HG02678 (cell line): ENCODE data around the gene CERS6.
A peak's percentile ranks its signal among the peaks of the same experiment; 100 is the strongest.
"Not testable (repeated sequence)": the region's sequence is repeated elsewhere in the genome, so short reads cannot be mapped to it uniquely, and the experiment has no call there.

Experiments used
- ATAC-seq: cut with Tn5 transposase; IDR thresholded peaks from one replicate; pipeline ENCODE4 v1.9.1; 2021; ENCODE audit warnings: mild to moderate bottlenecking, moderate library complexity; ENCODE audit not compliant: unreplicated experiment

CERS6 gene

GRCh38 chr2:168466834-168467565, 10.9 kb downstream of the CERS6 start:
- ATAC-seq, result no peak

- no peak for ATAC-seq
Observed at GRCh38 chr2:168467729-168468128, 11.7 kb downstream of the CERS6 start.

DNA sequence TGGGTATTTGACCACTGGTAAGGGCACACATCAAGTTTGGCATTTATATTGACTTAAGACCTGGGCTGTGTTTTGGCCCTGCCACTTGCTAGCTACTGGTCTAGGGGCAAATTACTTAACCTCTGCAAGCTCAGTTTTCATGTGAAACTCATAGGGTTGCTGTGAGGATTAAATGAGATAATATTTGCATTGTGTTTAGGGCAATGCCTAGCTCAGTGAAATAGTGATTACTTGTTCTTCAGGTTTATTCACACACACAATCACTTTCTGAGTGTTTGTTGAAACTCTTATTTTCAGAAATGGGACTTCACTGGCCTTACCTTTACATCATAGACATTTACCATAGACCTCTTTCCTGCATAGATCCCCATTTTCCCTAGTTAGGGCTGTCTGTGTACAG, 12.3 kb downstream of the CERS6 start:
- no peak for ATAC-seq

DNA sequence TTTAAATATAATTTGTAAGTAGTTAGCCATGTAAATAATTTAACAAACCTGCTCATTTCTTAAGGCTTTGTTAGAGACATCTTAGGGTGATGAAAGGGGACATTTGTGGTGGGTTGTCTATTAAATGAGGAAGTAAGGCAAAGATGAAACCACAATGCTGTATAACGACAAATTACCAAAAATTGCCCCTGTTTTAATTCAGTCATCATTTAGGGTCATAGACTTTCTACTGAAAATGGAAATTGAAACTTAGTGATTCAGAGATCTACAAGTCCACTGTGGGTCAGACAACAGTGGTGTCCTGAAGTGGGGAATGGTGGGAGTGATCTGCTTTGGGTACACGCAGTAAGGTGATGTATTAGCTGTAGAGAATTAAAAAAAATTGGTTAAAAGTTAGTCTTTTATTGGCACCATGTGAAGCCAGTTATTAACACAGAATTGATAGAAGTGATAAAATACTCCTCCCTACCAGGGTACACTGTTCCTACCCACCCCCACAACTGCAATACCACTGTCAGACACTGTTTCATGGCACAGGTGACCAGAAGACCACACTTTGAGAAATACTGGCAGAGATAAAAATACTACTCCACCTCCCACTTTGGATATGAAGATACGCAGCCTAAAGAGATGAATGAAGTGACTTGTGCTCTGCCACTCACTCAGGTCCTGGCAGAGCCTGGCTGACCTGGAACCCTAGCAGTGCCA, 13.4 kb downstream of the CERS6 start:
- ATAC-seq, result peak; percentile 55

DNA sequence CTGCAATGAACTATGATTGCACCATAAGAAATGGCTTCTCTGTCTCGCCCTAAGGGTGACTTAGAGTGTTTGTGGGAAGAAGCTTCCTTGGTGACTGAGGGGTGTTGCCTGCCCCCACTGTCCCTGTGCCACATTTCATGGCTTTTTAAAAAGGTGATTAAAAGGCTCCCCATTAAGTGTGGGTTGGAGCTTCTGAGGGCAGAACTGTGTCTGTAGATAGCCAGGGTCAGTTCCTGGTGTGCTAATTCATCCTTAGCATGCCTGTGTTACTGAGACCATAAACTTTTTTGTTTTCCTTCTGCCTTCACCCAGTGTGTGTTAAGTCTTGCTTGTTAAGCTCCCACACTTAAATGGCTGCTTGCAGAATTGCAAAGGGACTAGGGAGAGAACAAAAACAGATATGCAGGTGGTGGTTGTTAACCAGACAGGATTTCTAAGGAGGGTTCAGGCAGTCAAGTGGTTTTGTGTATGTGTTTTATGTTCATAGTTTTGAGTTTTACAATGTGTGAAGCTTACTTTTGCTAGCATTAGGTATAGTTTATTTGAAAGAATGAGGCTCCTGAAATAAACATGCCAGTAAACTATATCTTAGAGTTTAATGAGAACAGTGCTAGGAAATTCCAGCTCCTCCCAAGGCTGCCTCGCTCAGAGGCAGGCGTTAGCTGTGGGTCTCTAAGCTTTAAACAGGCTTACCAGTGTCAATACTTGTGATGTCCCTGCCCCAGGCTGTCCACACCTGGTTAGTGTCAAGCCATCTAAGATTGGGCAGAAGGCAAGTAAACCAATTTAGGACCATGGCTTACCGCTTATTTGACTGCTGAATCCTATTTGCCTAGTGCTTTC, 14.5 kb downstream of the CERS6 start:
- ATAC-seq, result peak; percentile 73

DNA sequence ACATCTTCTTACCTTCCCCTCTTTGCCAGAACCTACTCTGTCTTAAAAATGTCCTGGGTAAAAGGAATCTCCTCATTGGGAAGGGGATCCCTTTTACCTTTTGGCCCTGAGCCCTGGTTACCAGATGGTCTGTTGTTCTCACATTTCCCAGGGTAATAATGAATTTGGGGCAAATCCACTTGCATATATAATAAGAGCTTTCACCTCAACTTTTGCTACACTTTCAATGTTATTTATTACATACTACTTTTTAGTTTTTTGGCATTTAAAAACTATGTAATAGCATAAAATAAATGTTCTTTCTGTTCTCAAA, 15.0 kb downstream of the CERS6 start:
- ATAC-seq, result no peak

- no peak for ATAC-seq
Observed at GRCh38 chr2:168475636-168476035, 19.6 kb downstream of the CERS6 start.

- no peak for ATAC-seq
Observed at GRCh38 chr2:168478206-168478605, 22.1 kb downstream of the CERS6 start.

GRCh38 chr2:168480356-168480755, 24.3 kb downstream of the CERS6 start:
- no peak for ATAC-seq

DNA sequence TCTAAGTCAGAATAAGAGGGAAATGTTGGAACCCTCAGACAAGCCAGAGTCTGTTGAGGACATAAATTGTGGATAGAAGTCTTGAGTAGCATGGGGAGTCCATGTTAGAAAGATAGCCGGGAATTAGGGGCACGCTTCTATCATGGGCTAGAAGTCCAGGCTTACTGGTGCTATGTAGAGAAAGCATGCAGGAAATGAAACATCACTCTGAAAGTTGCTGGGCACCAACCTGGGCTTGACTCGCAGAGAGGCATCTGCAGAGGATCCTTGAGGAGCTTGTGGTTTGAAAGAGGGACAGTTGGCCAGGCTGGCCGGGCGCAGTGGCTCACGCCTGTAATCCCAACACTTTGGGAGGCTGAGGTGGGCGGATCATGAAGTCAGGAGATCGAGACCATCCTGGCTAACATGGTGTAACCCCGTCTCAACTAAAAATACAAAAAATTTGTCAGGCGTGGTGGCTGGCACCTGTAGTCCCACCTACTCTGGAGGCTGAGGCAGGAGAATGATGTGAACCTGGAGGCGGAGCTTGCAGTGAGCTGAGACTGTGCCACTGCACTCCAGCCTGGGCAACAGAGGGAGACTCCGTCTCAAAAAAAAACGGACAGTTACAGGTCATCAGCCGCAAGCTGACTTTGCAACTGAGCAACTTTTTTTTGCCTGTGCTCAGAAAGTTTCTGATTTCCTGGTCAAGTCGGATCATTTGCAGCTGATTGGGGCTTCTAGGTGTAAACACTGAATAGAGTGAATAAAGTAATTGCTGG, 24.9 kb downstream of the CERS6 start:
- no peak for ATAC-seq

- no peak for ATAC-seq
Observed at GRCh38 chr2:168482269-168482668, 26.2 kb downstream of the CERS6 start.

- no peak for ATAC-seq
Observed at GRCh38 chr2:168482952-168483831, 27.1 kb downstream of the CERS6 start.

DNA sequence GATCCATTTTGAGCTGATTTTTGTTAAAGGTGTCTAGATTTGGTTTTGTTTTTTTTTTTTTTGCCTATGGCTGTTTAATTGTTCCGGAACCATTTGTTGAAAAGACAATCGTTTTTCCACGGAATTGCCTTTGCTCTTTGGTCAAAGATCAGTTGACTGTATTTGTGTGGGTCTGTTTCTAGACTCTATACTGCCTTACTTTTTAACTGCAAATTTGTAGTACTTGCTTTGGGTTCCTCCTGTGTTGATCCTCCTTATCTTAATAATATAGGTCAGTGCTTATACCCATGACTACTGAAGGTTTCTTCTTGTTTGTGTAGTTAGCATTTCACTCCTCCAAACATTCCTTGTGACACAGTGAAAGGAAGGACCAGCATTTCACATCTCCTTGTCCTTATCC, 30.4 kb downstream of the CERS6 start:
- ATAC-seq, result no peak

DNA sequence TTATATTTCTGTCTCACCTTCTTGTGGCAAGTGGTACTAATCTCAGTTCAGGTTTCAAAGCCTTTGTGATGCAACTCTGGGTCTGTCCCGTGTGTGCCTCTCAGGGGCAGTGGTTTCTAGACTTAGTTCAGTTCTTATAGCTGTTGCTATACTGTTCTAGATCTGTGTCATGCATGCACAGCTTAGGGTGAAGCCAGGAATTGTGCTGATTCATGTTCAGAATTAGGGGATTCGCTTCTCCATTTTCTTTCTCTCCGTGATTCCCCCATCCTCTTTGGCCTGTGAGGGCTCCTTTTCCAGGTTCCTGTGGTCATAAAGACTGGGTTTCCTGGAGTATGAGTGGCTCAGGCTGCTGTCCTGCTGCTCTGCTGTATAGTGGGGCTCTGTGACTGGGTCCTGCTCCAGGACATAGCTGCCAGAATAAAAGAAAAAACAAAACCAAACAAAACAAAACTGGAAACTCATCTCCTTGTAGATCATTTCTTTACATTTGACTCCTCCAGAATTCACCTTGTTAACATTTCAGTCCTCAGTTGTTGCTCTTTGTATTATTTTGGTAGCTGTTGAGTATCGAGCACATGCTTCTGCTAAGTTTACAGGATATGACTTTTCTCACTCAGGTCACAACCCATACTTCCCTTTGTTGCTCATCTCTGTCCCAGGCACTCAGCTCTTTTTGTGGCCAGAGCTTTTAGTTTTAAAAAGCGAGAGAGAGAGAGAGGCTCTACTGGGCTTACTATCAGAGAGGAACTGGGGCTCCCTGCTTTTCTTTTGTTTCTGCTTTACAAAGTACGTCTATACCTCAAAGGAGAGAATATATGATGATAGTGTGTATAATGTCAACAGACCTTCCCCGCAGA, 34.2 kb downstream of the CERS6 start:
- ATAC-seq, result peak; percentile 92

DNA sequence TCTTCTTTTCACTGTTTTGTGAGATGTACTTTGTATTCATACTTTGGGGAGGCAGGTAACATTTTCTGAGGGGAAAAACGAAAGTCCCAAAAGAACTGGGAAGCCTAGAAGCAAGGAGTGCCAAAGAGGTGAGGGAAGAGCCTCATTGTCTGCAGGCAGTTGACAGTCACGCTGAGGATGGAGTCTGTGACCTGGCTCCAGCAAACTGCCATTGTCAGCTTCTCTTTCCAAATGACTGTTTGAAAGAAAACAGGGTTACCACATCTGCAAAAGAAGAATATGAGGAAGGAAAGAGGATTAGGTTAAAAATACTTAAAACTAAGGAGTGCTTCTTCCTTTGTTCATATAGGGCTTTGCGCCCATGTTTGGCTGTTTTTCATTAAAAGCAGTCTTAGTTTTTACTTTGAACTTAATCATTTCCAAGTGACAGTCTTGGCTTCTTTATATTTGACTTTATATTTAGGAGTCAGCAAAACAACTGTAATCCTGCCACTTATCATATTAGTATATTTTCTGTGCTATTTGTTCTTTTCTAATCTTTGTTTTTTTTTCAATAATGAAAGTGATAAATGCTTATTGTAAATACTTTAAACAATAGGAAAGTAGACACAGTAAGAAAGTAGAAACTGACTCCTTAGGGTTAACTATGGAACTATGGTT, 35.0 kb downstream of the CERS6 start:
- no peak for ATAC-seq

GRCh38 chr2:168491728-168492127, 35.7 kb downstream of the CERS6 start:
- not testable (repeated sequence) for ATAC-seq

DNA sequence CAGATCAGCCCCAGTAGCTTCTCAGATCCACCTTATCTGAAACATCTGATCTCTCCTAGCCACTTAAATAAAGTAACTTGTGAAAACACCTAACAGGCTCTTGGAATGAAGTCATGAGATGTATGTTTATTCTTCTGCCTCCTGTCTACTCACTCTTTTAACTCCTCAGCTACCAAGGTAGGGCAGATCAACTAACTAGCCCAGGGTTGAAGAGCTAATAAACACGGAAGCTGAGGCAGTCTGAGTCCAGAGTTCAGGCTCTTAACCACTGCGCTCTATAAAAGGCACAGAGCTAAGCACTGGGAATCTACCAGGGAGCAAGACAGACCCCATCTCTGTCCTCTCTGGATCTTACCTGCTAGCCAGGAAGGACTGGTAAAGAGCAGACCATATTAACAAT, 37.1 kb downstream of the CERS6 start:
- not testable (repeated sequence) for ATAC-seq

GRCh38 chr2:168494190-168494711, 38.2 kb downstream of the CERS6 start:
- ATAC-seq, result no peak
